Measurements from ENCODE around the gene DUSP21.

Gene DUSP21

GRCh38 chrX:44871114-44871645, 27.4 kb downstream of the DUSP21 start:
- H3K27ac ChIP-seq (ENCODE audit: low read length): no peak overlapping the region
- no peaks in the 10 kb centered on the region for H3K9me2 ChIP-seq (replicated peaks; ENCODE audit: insufficient read depth, low read length)
- H3K4me2 ChIP-seq (ENCODE audit: low read depth, low read length): peak overlapping the region; percentile 66; the same call in 1 of the 2 replicates
- no peaks in the 10 kb centered on the region for H3K9me3 ChIP-seq (replicated peaks; ENCODE audit: insufficient read depth, low read length)
- no peak for DNase-seq
- peaks cover 42% of the 10 kb centered on the region for H3K79me2 ChIP-seq (ENCODE audit: low read length)
- no peak overlapping the region for H2AFZ ChIP-seq (ENCODE audit: low read length)
- H3F3A ChIP-seq (ENCODE audit: insufficient read depth, low read length): peaks cover 10% of the 10 kb centered on the region; the same call in 1 of the 2 replicates
- H3K9ac ChIP-seq (ENCODE audit: low read length): peak overlapping the region; percentile 91; the same call in 1 of the 2 replicates
- H3K36me3 ChIP-seq (replicated peaks; ENCODE audit: insufficient read depth, low read length): no peaks in the 10 kb centered on the region
- no peaks in the 10 kb centered on the region for H4K20me1 ChIP-seq (ENCODE audit: insufficient read depth, low read length)
- TF ChIP-seq EZH2 (optimal IDR thresholded peaks at IDR 0.05; ENCODE audit: low read depth, low read length): no peak
- no peak for TF ChIP-seq EZH2phosphoT487 (IDR thresholded peaks at IDR 0.05; ENCODE audit: low read length)
- no peak for TF ChIP-seq CTCF (IDR thresholded peaks at IDR 0.05; ENCODE audit: low read length)
- H3K4me3 ChIP-seq (ENCODE audit: low read length): peak overlapping the region; percentile 85; the same call in 1 of the 2 replicates
- H3K4me1 ChIP-seq (ENCODE audit: low read length): no peaks in the 10 kb centered on the region
- H3K27me3 ChIP-seq (replicated peaks; ENCODE audit: insufficient read depth, low read length): no peaks in the 10 kb centered on the region

- no peaks in the 10 kb centered on the region for H3K9me2 ChIP-seq (replicated peaks; ENCODE audit: insufficient read depth, low read length)
- peak overlapping the region; percentile 67 for H2AFZ ChIP-seq (ENCODE audit: low read length)
- peaks cover 52% of the 10 kb centered on the region for H3K79me2 ChIP-seq (ENCODE audit: low read length)
- peaks cover 10% of the 10 kb centered on the region; the same call in 1 of the 2 replicates for H3F3A ChIP-seq (ENCODE audit: insufficient read depth, low read length)
- H3K9ac ChIP-seq (ENCODE audit: low read length): peak overlapping the region; percentile 91
- TF ChIP-seq EZH2phosphoT487 (IDR thresholded peaks at IDR 0.05; ENCODE audit: low read length): no peak
- H4K20me1 ChIP-seq (ENCODE audit: insufficient read depth, low read length): no peaks in the 10 kb centered on the region
- no peaks in the 10 kb centered on the region for H3K36me3 ChIP-seq (replicated peaks; ENCODE audit: insufficient read depth, low read length)
- no peak for DNase-seq
- no peaks in the 10 kb centered on the region for H3K9me3 ChIP-seq (replicated peaks; ENCODE audit: insufficient read depth, low read length)
- H3K27ac ChIP-seq (ENCODE audit: low read length): peak overlapping the region; percentile 85; the same call in 1 of the 2 replicates
- H3K27me3 ChIP-seq (replicated peaks; ENCODE audit: insufficient read depth, low read length): no peaks in the 10 kb centered on the region
- peak overlapping the region; percentile 66 for H3K4me2 ChIP-seq (ENCODE audit: low read depth, low read length)
- peak overlapping the region; percentile 85 for H3K4me3 ChIP-seq (ENCODE audit: low read length)
- no peaks in the 10 kb centered on the region for H3K4me1 ChIP-seq (ENCODE audit: low read length)
Observed at GRCh38 chrX:44871931-44872820, 28.4 kb downstream of the DUSP21 start.

- TF ChIP-seq CTCF (IDR thresholded peaks at IDR 0.05; ENCODE audit: low read length) (no peak), EZH2 (optimal IDR thresholded peaks at IDR 0.05; ENCODE audit: low read depth, low read length) (no peak), EZH2phosphoT487 (IDR thresholded peaks at IDR 0.05; ENCODE audit: low read length) (no peak)
- H3K4me2 ChIP-seq (ENCODE audit: low read depth, low read length): peak within 1 kb of the TSS; percentile 80
- peak within 1 kb of the TSS; percentile 91 for H3K9ac ChIP-seq (ENCODE audit: low read length)
- peaks cover 59% of the 10 kb centered on the region for H3K79me2 ChIP-seq (ENCODE audit: low read length)
- peak within 1 kb of the TSS; percentile 88 for H3K27ac ChIP-seq (ENCODE audit: low read length)
- no peaks in the 10 kb centered on the region for H3K4me1 ChIP-seq (ENCODE audit: low read length)
- H3K27me3 ChIP-seq (replicated peaks; ENCODE audit: insufficient read depth, low read length): no peaks in the 10 kb centered on the region
- H3K9me2 ChIP-seq (replicated peaks; ENCODE audit: insufficient read depth, low read length): no peaks in the 10 kb centered on the region
- peak; percentile 95 for DNase-seq
- H3K4me3 ChIP-seq (ENCODE audit: low read length): peak within 1 kb of the TSS; percentile 85
- H2AFZ ChIP-seq (ENCODE audit: low read length): peak within 1 kb of the TSS; percentile 67
- peaks cover 10% of the 10 kb centered on the region; the same call in 1 of the 2 replicates for H3F3A ChIP-seq (ENCODE audit: insufficient read depth, low read length)
- H3K9me3 ChIP-seq (replicated peaks; ENCODE audit: insufficient read depth, low read length): no peaks in the 10 kb centered on the region
- no peaks in the 10 kb centered on the region for H3K36me3 ChIP-seq (replicated peaks; ENCODE audit: insufficient read depth, low read length)
- no peaks in the 10 kb centered on the region for H4K20me1 ChIP-seq (ENCODE audit: insufficient read depth, low read length)
Observed at GRCh38 chrX:44872821-44873414, 29.1 kb downstream of the DUSP21 start, which contains the start of gene KDM6A. Gene KDM6A, plus strand, starts transcription at chrX:44873188. Its CDS starts 364 bp downstream, at chrX:44873552.

Measured in MM.1S (cell line).